ENCODE data around the gene ZFYVE27. TPM values are rescaled to one million over a fixed set of nuclear protein-coding genes. Genes with fewer than 3 reads are reported as not detected.

The ZFYVE27 gene
- total RNA-seq, 4 donors from 2014 or later, result 33.4 to 46.8 (median 42.7) TPM

DNA sequence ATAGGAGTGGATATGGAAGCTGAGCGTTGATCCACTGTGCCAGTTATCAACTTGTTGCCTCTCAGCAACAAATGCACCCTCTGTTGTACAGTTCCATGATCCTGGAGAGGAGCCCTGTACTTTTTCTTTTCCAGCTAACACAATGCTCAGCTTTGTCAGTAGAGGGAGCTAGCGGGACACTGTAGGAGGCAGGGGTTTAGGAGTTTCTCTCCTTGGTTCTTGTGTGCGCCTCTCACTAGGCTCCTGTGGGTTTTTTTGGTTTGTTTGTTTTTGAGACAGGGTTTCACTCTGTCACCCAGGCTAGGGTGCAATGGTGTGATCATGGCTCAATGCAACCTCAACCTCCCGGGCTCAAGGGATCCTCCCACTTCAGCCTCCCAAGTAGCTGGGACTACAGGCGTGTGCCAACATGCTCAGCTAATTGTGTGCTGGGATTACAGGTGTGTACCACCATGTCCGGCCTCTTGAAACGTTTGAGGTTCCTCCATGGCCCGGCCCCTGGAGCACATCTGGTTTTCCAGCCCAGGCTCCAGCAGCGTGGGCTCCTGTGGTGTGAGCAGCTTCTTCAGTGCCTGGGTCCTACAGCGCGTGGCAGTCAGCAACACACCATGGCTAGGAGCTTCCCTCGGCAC lies 35.4 kb upstream of the ZFYVE27 start:
- WGBS, 2 donors, result 48 to 50% methylated on average over 8 to 12 of the region's 12 CpGs
- Histone ChIP-seq H3K4me1 (peaks cover 0 to 11% (median 0%) of the 10 kb centered on the region in 4 donors), H3K27ac (peak overlapping the region in 2 of 4 donors; percentile 25 to 55), H3K36me3 (no peaks in the 10 kb centered on the region), H3K9me3 (no peaks in the 10 kb centered on the region), H3K4me3 (no peak overlapping the region), H3K27me3 (no peaks in the 10 kb centered on the region)
- DNase-seq (ENCODE audit: low spot score in 2 of 2), result peak in 1 of 2 donors; percentile 76
- TF ChIP-seq CTCF (IDR thresholded peaks at IDR 0.05), result peak; percentile 74 to 91 (median 83)
- peak in 1 of 2 donors; percentile 66 for TF ChIP-seq EP300 (IDR thresholded peaks at IDR 0.05)
- no peak for TF ChIP-seq POLR2A (IDR thresholded peaks at IDR 0.05)

DNA sequence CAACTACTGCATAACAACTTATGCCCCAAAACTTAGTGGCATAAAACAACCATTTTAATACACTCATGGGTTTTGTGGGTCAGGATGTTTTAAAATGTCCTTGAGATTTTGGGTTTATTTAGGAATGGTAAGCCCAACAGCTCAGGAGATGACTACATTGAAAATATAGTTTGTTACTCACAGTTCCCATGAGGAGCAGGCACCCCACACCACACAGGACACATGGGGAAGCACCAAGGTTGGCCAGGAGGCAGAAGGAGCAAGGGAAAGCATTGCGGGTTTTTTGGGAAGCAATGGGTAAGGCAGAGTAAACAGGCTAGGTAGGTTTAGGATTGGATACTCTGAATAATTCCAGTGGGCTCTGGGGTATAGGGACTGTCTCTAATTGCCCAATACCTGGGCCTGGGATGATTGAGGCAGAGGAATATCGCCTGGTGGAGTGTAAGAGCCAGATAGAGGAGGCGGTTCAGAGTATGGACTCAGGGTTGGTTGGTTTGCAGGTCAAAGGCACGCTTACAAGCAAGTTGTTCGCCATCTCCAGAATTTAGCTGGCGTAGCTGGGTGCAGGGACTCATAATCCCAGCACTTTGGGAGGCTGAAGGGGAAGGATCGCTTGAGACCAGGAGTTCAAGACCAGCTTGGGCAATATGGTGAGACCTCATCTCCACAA lies 33.4 kb upstream of the ZFYVE27 start:
- peaks cover 0 to 22% (median 0%) of the 10 kb centered on the region in 4 donors for H3K4me1 ChIP-seq
- H3K4me3 ChIP-seq, result no peak overlapping the region
- no peaks in the 10 kb centered on the region for H3K36me3 ChIP-seq
- 81 to 85% methylated on average over 7 of the region's 7 CpGs for WGBS, 2 donors
- DNase-seq (ENCODE audit: low spot score in 2 of 2), result no peak
- no peak for TF ChIP-seq EP300 (IDR thresholded peaks at IDR 0.05)
- TF ChIP-seq POLR2A (IDR thresholded peaks at IDR 0.05), result no peak
- no peak for TF ChIP-seq CTCF (IDR thresholded peaks at IDR 0.05)
- no peaks in the 10 kb centered on the region for H3K27me3 ChIP-seq
- no peaks in the 10 kb centered on the region for H3K9me3 ChIP-seq
- H3K27ac ChIP-seq, result no peak overlapping the region

DNA sequence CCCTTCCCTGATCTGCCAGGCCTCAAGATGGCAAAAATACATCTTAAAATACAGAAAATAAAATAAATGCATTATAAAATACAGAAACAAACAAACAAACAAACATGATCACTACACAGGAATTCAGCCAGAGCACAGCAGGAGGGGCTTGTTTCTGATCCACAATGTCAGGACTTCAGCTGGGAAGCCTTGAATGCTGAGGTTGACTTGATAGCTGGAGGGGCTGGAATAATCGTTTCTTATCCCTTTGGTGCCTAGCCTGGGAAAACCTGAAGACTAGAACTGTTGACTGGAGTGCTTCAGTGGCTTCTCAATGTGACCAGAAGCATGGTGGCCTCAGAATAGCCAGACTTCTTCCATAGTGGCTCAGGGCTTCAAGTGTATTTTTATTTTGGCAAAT lies 32.6 kb upstream of the ZFYVE27 start:
- 53 to 60% methylated on average over 1 of the region's 1 CpG for WGBS, 2 donors
- H3K27ac ChIP-seq, result no peak overlapping the region
- no peaks in the 10 kb centered on the region for H3K9me3 ChIP-seq
- H3K4me1 ChIP-seq, result peaks cover 0 to 27% (median 2%) of the 10 kb centered on the region in 4 donors
- no peaks in the 10 kb centered on the region for H3K36me3 ChIP-seq
- no peak overlapping the region for H3K4me3 ChIP-seq
- no peak for TF ChIP-seq EP300 (IDR thresholded peaks at IDR 0.05)
- no peak for TF ChIP-seq POLR2A (IDR thresholded peaks at IDR 0.05)
- no peak for TF ChIP-seq CTCF (IDR thresholded peaks at IDR 0.05)
- DNase-seq (ENCODE audit: low spot score in 2 of 2), result no peak
- H3K27me3 ChIP-seq, result no peaks in the 10 kb centered on the region

- TF ChIP-seq EP300 (IDR thresholded peaks at IDR 0.05) (no peak), CTCF (IDR thresholded peaks at IDR 0.05) (no peak), POLR2A (IDR thresholded peaks at IDR 0.05) (no peak)
- no peak overlapping the region for H3K4me3 ChIP-seq
- 91 to 97% methylated on average over 3 of the region's 3 CpGs for WGBS, 2 donors
- H3K9me3 ChIP-seq, result no peaks in the 10 kb centered on the region
- no peaks in the 10 kb centered on the region for H3K27me3 ChIP-seq
- no peaks in the 10 kb centered on the region for H3K36me3 ChIP-seq
- peaks cover 0 to 35% (median 2%) of the 10 kb centered on the region in 4 donors for H3K4me1 ChIP-seq
- no peak overlapping the region for H3K27ac ChIP-seq
- DNase-seq (ENCODE audit: low spot score in 2 of 2), result no peak
Measured at GRCh38 chr10:97705006-97705670, 31.8 kb upstream of the ZFYVE27 start.
